Activated CD4-positive, alpha-beta T cell treated with anti-CD3 and anti-CD28 coated beads, Interleukin-2, amount 50 U/mL, for 16 hours (primary cell): Measurements from ENCODE around the gene ALDH1A3.

Experiments used
- DNase-seq: peaks from one replicate; pipeline ENCODE4 v3.0.0-alpha.2; 2020

The ALDH1A3 gene

DNA sequence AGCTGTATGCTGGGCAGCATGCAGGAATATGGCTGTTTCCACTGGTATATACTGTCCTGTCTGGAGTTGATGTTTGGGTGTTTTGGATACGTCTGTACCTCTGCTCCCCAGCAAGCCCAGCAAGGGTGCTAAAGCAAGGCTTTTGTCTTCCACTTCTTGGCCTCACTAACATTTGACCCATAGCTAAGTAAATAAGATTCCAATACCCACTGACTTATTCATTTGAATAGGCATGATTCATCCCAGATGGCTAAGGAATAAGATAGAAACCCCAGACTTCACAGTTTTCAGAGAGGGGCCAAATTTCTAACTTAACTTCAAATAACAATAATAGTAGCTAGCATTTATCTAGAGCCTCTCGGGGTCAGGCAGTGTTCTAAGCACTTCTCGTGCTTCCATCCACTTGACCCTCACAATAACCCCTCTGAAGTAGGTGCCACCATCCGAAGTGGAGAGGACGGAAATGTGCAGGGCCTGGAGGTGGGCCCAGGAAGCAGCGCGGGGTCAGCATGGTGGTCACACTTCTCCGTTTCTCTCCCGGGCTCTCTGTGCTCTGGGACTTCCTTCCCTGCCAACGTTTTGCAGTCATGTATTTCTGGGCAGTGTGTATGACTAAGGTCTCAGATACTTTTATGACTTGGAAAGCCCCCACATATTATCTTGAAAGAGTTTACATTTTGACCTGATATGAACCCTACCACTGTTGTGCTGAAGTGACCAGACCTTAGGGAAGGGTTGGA is 78.9 kb downstream of the ALDH1A3 start:
- DNase-seq: no peak

DNA sequence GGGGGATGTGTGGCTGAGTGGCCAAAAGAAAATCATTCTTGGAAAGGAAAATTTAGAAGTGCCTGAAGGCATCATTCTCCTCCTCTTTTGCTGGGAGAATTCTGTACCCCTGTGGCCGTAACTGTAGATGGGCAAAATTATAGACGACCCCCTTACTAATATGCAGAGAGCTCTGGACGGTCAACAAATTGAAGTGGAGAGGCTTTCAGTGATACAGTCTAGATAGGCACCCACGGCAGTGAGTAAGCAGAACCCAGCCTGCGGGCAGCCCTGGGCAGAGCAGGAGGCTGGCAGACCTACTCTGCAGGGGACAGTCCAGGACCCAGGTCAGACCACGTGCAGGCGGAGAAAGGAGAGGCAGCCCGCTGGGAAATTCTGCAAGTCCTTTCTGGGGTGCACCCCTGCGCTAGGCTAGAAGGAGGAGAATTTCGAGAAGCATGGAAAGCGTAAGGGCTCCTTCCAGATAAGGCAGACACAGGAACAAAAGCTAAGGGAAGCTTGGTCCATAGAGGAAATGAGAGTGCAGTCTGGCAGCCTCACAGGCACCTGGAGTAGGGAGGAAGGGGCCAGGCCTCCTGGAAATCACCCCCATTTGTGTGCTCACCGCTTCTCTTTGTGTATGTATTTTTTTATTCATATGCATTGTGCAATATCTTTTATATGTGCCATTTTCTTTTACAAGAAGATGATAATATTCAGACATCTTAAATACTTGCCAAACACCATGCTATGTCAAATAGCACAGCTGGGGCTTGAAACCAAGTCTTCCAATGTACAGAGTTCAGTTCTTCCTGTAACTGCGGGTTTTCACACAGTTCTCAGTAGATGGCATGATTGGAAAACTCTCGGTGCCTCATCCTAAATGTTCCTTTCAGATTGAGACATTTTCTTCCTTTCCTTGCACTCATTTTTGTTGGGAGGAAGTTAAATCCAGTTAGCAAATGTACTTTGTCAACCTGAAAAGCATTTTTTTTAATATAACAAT is 79.7 kb downstream of the ALDH1A3 start:
- no peak for DNase-seq
